B cell (primary cell): ENCODE measurements around the gene TMPRSS9. TPM values are rescaled to one million over a fixed set of nuclear protein-coding genes. Genes with fewer than 3 reads are reported as not detected.

Experiments used
- ATAC-seq: fragments of 200-7000 bp; cut with Tn5 transposase; one replicate; pipeline ENCODE4 v1.10.0; 2021; ENCODE audit warnings: low read depth, mild to moderate bottlenecking, moderate number of reproducible peaks, moderate library complexity
- CTCF ChIA-PET: fragments of 350-600 bp; sonication (Branson Sonifier 250); formaldehyde crosslinking; loops from one replicate; lab custom pipeline; 2021; ENCODE audit warnings: antibody characterized with exemption, inconsistent platforms; lab: Charles Lee
- POLR2A ChIA-PET: fragments of 350-600 bp; sonication (Branson Sonifier 250); formaldehyde crosslinking; loops from one replicate; lab custom pipeline; 2021; ENCODE audit warnings: antibody characterized with exemption; lab: Charles Lee
- DNase-seq: peaks from one replicate; pipeline ENCODE4 v3.0.0; 2013
- H2AFZ ChIP-seq: 2 replicates; pipeline ENCODE4 v1.6.1; 2012; ENCODE audit warnings: mild to moderate bottlenecking, low read depth, low read length; ENCODE audit not compliant: insufficient read depth, poor library complexity, severe bottlenecking
- H3K27ac ChIP-seq, 2 donors: 1 replicate in 1 of 2; 2 replicates in 1 of 2; pipeline ENCODE4 v1.5.1; 2012 to 2013; ENCODE audit warnings: low read length in 2 of 2, mild to moderate bottlenecking in 2 of 2, moderate library complexity in 1 of 2
- H3K27me3 ChIP-seq, 4 experiments: fragments of 200-600 bp in 1 of 4; sonication (generic) in 1 of 4; replicated peaks in 1 of 4; 1 replicate in 2 of 4; 2 replicates in 2 of 4; pipeline versions ENCODE4 v1.6.1 to v1.7.0; 2013 to 2016; ENCODE audit warnings: low read length in 3 of 4, mild to moderate bottlenecking in 2 of 4, mixed read lengths in 1 of 4, moderate library complexity in 1 of 4; ENCODE audit not compliant: insufficient read depth in 4 of 4, control insufficient read depth in 3 of 4; ENCODE audit errors: control extremely low read depth in 1 of 4
- H3K36me3 ChIP-seq, 2 experiments: replicated peaks in 1 of 2; 1 replicate in 1 of 2; 2 replicates in 1 of 2; pipeline versions ENCODE4 v1.6.1 to v1.7.1; 2013; ENCODE audit warnings: low read length in 1 of 2; ENCODE audit not compliant: insufficient read depth in 2 of 2, control insufficient read depth in 1 of 2; ENCODE audit errors: control extremely low read depth in 1 of 2, extremely low read depth in 1 of 2
- H3K4me1 ChIP-seq, 2 donors: fragments of 200-600 bp in 1 of 2; sonication (generic) in 1 of 2; 1 replicate in 1 of 2; 2 replicates in 1 of 2; pipeline versions ENCODE4 v1.5.1 to v1.6.1; 2013 to 2017; ENCODE audit warnings: low read length in 2 of 2; ENCODE audit not compliant: control insufficient read depth in 2 of 2, insufficient read depth in 2 of 2
- H3K4me2 ChIP-seq: replicated peaks from 2 replicates; pipeline ENCODE3; 2012; ENCODE audit warnings: mild to moderate bottlenecking, low read depth, low read length; ENCODE audit not compliant: poor library complexity, severe bottlenecking
- H3K4me3 ChIP-seq, 5 experiments: fragments of 200-600 bp in 1 of 5; sonication (generic) in 1 of 5; 1 replicate in 3 of 5; 2 replicates in 2 of 5; pipeline versions ENCODE4 v1.5.1 to v1.7.0; 2011 to 2016; ENCODE audit warnings: low read length in 4 of 5, mild to moderate bottlenecking in 4 of 5, low read depth in 2 of 5, control low read depth in 1 of 5, moderate library complexity in 1 of 5; ENCODE audit not compliant: insufficient read depth in 1 of 5; ENCODE audit errors: control extremely low read depth in 1 of 5, extremely low read depth in 1 of 5
- H3K79me2 ChIP-seq: fragments of 200-600 bp; sonication (generic); one replicate; pipeline ENCODE4 v1.6.0; 2016; ENCODE audit warnings: low read length; ENCODE audit not compliant: control insufficient read depth, insufficient read depth
- H3K9ac ChIP-seq: fragments of 200-600 bp; sonication (generic); 2 replicates; pipeline ENCODE4 v1.6.1; 2017; ENCODE audit warnings: mild to moderate bottlenecking, low read length, moderate library complexity
- H3K9me3 ChIP-seq, 3 donors: one replicate each; pipeline versions ENCODE4 v1.6.1 to v1.7.1; 2013; ENCODE audit warnings: low read length in 2 of 3; ENCODE audit not compliant: control insufficient read depth in 2 of 3, insufficient read depth in 1 of 3; ENCODE audit errors: control extremely low read depth in 1 of 3
- H4K20me1 ChIP-seq: 2 replicates; pipeline ENCODE4 v1.6.0; 2012; ENCODE audit warnings: mild to moderate bottlenecking, low read length; ENCODE audit not compliant: insufficient read depth, control insufficient read depth, poor library complexity, severe bottlenecking
- H3K27ac Mint-ChIP-seq: one replicate; pipeline ENCODE4 v1.8.0; 2021; ENCODE audit warnings: mixed read lengths
- H3K27me3 Mint-ChIP-seq: one replicate; pipeline ENCODE4 v1.8.0; 2021; ENCODE audit warnings: mixed read lengths
- H3K4me1 Mint-ChIP-seq: one replicate; pipeline ENCODE4 v1.8.0; 2021; ENCODE audit warnings: mixed read lengths
- H3K4me3 Mint-ChIP-seq: one replicate; pipeline ENCODE4 v1.8.0; 2021; ENCODE audit warnings: mixed read lengths
- H3K9me3 Mint-ChIP-seq: one replicate; pipeline ENCODE4 v1.8.0; 2022; ENCODE audit warnings: mixed read lengths; ENCODE audit not compliant: insufficient read depth
- CTCF ChIP-seq: fragments of 200-600 bp; IDR thresholded peaks from one replicate; pipeline ENCODE4 v1.8.0; 2022; ENCODE audit warnings: antibody characterized with exemption, mild to moderate bottlenecking
- EZH2 ChIP-seq: IDR thresholded peaks from 2 replicates; pipeline ENCODE4 v1.6.1; 2012; ENCODE audit warnings: borderline replicate concordance, low read depth, mild to moderate bottlenecking, moderate library complexity, low read length; ENCODE audit not compliant: insufficient read depth, poor library complexity, severe bottlenecking
- WGBS: methylation state at CpG from one replicate; pipeline ENCODE4 v1.1.5; 2013; ENCODE audit warnings: missing lambda C conversion rate; ENCODE audit not compliant: insufficient coverage; 5-methylcytosine and 5-hydroxymethylcytosine counted together
- intact Hi-C: fragments of 100-400 bp; cut with micrococcal nuclease; formaldehyde crosslinking; loops from one replicate; pipeline ENCODE4 v1.10.0; 2022
- polyA plus RNA-seq: library from polyadenylated mRNA; depleted of rRNA; stranded (reverse); fragments of >200 nt; gene quantifications from 2 replicates; pipeline ENCODE4 v1.2.3, GENCODE V29; 2012
- total RNA-seq, 2 donors: library from RNA; stranded (reverse); fragments of 120-200 nt in 1 of 2; gene quantifications; 1 replicate in 1 of 2; 2 replicates in 1 of 2; pipeline versions ENCODE4 v1.2.3 to v1.2.4, GENCODE V29; 2013 to 2022

Gene TMPRSS9
- total and polyA plus RNA-seq, 2 donors (not counting 1 experiment from before 2014, with no cell fraction given), result not detected

DNA sequence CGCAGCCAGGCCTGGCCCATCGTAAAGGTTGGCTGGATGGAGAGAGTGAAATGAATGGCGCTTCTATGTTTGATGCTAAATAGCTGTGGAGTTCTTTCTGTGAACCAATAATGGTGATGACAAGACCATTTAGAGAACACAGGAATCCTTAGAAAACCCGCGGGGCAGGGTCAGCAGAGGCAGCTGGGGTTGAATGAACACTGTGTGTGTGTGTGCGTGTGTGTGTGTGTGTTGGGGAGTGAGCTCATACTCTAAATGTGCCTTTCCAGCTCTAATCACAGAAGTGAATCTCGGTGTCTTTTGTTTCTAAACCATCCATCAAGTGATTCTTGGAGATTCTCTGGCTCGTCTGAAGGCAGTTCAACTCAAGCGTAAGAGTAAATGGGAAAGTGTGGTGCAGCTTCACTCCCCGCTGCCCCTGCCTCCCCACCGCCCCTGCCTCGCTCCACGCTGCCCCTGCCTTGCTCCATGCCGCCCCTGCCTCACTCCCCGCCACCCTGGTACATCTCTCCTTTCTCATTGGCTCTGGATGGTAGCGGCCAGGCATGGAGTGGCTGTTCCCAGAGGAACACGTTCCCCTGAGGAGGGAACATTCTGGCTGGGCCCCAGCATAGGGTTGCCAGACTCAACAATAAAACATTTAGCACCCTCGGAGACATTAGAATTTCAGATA, 21.2 kb downstream of the TMPRSS9 start:
- H3K9me3 ChIP-seq, result peaks cover 0 to 32% (median 12%) of the 10 kb centered on the region in 3 donors
- H3K4me3 ChIP-seq, result no peak overlapping the region
- TF ChIP-seq CTCF (no peak), EZH2 (no peak)
- ATAC-seq (no peak), DNase-seq (no peak)
- intact Hi-C loops, result no loop called here
- CTCF ChIA-PET, result interaction anchor here (1.3 kb wide), 3 partner anchors 9 to 230 kb away, joined by 3 to 4 read pairs (median 3); partner anchors contain the start of gene PLEKHJ1
- peaks cover 6 to 11% of the 10 kb centered on the region in 2 donors for H3K4me1 ChIP-seq
- Mint-ChIP-seq H3K27me3 (no peaks in the 10 kb centered on the region), H3K27ac (no peak overlapping the region), H3K9me3 (peaks cover 2% of the 10 kb centered on the region), H3K4me1 (peaks cover 10% of the 10 kb centered on the region), H3K4me3 (no peak overlapping the region)
- H3K27ac ChIP-seq, result no peak overlapping the region
- WGBS, result 92% methylated on average over 14 of the region's 18 CpGs
- POLR2A ChIA-PET, result no interaction called here
- H3K9ac ChIP-seq, result no peak overlapping the region
- H4K20me1 ChIP-seq, result no peaks in the 10 kb centered on the region
- H3K36me3 ChIP-seq, result no peaks in the 10 kb centered on the region
- no peak overlapping the region for H3K4me2 ChIP-seq
- H3K27me3 ChIP-seq, result peaks cover 0 to 5% (median 0%) of the 10 kb centered on the region in 4 experiments
- H2AFZ ChIP-seq, result no peak overlapping the region
- no peaks in the 10 kb centered on the region for H3K79me2 ChIP-seq
